ENCODE measurements around the gene AS3MT.
"Not testable (repeated sequence)": the region's sequence is repeated elsewhere in the genome, so short reads cannot be mapped to it uniquely, and the experiment has no call there.

Gene AS3MT

DNA sequence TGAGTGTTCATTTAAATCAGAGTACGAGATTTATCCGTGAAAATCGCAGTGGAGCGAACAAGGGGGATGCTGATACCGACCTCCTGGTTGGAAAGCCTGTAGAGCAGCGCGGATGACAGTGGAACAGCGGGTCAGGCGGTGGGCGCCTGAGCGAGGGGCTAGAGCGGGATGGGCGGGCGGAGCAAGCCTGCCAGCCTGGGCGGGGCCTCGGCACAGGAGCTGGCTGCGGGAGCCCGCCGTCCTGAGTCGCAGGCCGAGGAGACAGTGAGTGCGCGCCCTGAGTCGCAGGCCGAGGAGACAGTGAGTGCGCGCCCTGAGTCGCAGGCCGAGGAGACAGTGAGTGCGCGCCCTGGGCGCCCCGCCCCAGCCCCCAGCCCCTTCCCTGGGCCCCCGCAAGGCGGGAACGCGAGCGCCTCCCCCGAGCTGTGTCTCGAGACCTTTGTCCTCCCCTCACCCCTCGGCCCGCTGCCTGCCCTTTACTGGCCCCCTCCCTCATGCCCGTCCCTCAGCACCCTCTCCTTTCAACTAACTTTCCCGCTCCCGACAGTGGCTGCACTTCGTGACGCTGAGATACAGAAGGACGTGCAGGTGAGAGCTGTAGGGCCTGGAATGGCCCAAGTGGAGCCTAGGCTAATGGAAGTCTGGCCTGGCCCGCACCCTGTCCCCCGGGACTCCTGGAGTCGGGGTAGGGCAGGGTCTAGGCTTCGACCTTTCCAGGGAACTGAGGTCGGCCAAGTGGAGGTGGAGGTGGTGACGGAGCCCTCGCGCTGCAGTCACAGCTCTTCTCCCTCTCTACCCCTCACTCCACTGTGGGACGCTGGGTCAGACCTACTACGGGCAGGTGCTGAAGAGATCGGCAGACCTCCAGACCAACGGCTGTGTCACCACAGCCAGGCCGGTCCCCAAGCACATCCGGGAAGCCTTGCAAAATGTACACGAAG is at the start of gene AS3MT:
AS3MT (plus strand) TSS at position 213 of the 941 bp plus-strand sequence; CDS start at position 336, 123 bp downstream.
- peak; percentile 1 for DNase-seq (ENCODE audit: low read depth)

DNA sequence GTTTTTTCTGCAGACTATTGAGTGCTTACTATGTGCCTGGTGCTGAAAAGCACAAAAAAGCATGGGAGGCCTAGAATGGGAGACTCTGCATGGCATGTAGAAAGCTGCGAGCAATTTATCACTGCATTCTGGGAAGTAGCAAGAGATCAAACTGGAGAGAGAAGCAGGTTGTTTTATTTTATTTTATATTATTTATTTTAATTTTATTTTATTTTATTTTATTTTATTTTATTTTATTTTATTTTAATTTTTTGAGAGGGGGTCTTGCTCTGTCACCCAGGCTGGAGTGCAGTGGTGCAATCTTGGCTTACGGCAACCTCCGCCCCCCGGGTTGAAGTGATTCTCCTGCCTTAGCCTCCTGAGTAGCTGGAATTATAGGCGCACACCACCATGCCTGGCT is 49.3 kb upstream of the AS3MT start:
- DNase-seq (ENCODE audit: low read depth) = not testable (repeated sequence)

- no peak for DNase-seq (ENCODE audit: low read depth)
Measured at GRCh38 chr10:102822222-102822621, 47.0 kb upstream of the AS3MT start.

GRCh38 chr10:102824664-102825063 is 44.6 kb upstream of the AS3MT start:
- no peak for DNase-seq (ENCODE audit: low read depth)

GRCh38 chr10:102826148-102826796 is 43.0 kb upstream of the AS3MT start:
- DNase-seq (ENCODE audit: low read depth) = no peak

DNA sequence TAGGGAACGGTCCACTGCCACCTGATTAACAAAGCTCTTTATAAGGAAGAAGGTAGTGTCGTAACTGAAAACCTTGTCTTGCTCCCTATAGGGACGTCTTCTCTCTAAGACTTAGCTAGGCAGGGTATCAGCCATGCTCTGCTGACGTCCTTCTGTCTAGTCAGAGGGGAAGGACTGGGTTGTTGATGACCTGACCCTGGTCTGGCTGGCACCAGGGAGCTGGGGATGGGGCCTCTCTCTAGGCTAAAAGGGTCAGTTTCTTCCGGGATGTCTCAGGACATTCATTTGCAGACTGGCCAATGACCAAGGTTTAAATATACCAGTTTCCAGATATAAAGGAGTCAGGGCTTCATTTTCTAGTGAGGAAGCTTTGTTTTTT is 41.7 kb upstream of the AS3MT start:
- no peak for DNase-seq (ENCODE audit: low read depth)

- DNase-seq (ENCODE audit: low read depth) = no peak
Measured at GRCh38 chr10:102831322-102832071, 37.8 kb upstream of the AS3MT start.

GRCh38 chr10:102832248-102832647 is 37.0 kb upstream of the AS3MT start:
- DNase-seq (ENCODE audit: low read depth) = no peak

DNA sequence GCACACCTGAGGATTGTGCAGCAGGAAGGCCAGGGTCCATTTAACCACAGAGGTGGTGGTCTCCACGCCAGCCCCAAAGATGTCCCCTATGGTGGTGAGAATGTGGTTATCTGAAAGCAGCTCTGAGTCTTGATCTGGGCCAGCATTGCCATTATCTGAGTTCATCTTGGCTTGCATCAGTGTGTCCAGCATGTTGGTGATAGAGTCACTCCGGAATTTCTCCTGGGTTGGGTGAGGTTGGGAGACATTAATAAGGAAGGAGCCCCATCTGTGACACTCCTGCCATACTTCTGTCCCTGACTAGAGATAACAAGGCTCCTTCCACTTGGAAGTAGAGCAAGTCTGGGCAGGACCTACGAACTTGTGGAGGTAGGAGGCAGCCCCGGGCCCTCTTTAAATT is 36.3 kb upstream of the AS3MT start:
- no peak for DNase-seq (ENCODE audit: low read depth)

DNA sequence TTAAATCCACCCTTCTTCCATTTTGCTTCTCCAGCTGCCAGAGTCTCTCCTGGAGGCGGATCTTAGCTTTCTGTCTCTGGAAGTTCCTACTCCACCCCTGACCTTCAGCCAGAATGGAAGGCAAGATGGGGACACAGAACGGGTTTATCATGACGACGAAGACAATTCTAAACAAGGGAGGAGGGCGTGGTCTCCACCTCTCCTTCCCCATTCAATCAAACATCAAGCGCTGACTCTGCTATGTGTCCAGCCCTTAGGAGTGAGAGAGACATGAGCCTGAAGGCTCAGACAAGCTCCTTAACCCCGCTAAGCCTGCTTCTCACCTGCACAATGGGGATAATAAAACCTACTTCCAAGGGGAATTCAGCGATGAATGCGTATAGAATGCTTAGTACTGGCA is 35.1 kb upstream of the AS3MT start:
- no peak for DNase-seq (ENCODE audit: low read depth)

DNA sequence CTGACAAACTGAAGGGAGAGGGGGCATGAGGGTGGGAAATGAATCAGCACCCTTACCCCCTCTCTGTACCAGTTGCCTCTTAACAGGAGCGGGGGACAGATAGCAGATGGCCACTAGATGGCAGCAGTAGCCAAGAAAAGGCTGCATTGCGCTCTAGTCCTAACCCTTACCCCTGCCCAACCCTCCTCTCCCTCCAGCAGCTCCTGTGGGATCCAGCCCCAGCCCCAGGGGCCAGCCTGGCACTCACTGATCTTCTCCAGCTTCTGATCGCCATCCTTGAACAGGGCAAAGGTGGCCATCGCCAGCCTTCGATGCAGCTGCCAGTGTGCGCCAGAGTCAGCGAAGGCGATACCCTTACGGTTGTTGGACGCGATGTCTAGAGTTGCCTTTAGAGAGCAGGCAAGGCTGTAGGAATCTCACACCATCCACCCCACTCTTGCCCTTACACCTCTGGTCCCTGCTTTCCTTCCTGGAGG is 34.2 kb upstream of the AS3MT start:
- peak; percentile 54 for DNase-seq (ENCODE audit: low read depth)

GRCh38 chr10:102837230-102837721 is 32.0 kb upstream of the AS3MT start, which contains the start of gene CYP17A1:
TSS of gene CYP17A1 (minus strand) at chr10:102837413. CDS start at chr10:102837361, 52 bp downstream.
- DNase-seq (ENCODE audit: low read depth) = no peak

GRCh38 chr10:102838276-102838927 is 30.9 kb upstream of the AS3MT start:
- not testable (repeated sequence) for DNase-seq (ENCODE audit: low read depth)

DNA sequence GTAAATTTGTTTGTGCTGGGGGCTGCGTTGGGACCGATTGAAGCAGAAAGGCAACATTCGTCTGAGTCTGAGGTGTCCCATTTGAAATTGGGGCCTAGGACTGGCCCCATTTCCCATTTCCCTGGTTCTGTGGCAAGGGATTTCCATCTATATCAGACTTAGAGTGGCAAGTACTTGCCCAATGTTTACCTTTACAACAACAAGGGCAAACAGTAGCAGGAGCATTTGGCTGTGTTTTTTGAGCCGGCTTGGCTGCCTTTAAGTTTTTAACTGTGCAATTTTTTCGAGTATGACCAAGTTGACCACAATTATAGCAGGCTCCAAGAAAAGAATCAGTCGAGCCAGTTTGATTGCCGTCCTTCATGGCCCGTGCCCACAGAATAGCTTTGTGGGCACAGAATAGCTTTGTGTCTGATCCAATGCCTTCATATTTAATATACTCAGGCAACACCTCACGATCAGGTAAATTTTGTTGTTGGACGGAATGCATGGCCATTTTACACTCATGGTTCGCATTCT is 27.4 kb upstream of the AS3MT start:
- DNase-seq (ENCODE audit: low read depth) = no peak

GRCh38 chr10:102843139-102843538 is 26.1 kb upstream of the AS3MT start:
- not testable (repeated sequence) for DNase-seq (ENCODE audit: low read depth)

DNA sequence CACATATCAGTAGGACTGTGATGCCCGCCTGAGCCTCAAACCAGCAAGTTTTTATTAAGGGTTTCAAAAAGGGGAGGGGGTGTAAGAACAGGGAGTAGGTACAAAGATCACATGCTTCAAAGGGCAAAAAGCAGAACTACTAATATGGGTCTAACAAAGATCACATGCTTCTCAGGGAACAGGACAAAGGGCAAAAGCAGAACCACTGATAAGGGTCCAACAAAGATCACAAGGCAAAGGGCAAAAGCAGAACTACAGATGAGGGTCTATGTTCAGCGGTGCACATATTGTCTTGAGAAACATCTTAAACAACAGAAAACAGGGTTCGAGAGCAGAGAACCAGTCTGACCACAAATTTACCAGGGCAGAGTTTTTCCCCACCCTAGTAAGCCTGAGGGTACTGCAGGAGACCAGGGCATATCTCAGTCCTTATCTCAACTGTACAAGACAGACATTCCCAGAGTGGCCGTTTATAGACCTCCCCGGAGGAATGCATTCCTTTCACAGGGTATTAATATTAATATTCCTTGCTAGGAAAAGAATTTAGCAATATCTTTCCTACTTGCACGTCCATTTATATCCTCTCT is 25.0 kb upstream of the AS3MT start:
- DNase-seq (ENCODE audit: low read depth) = not testable (repeated sequence)

GRCh38 chr10:102845352-102845902 is 23.8 kb upstream of the AS3MT start:
- DNase-seq (ENCODE audit: low read depth) = no peak

GRCh38 chr10:102850025-102850518 is 19.2 kb upstream of the AS3MT start:
- DNase-seq (ENCODE audit: low read depth) = no peak

DNA sequence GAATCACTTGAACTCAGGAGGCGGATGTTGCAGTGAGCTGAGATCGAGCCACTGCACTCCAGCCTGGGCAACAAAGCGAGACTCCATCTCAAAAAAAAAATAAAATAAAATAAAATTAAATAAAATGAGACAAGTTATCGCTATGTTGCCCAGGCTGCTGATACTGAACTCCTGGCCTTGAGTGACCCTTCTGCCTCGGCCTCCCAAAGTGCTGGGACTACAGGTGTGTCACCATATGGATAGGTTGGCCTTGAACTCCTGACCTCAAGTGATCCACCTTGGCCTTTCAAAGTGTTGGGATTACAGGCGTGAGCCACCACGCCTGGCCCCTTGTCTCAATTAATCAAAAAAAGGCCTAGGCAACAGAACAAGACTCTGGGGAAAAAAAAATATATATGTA is 16.0 kb upstream of the AS3MT start:
- not testable (repeated sequence) for DNase-seq (ENCODE audit: low read depth)

- DNase-seq (ENCODE audit: low read depth) = not testable (repeated sequence)
Measured at GRCh38 chr10:102855731-102856436, 13.4 kb upstream of the AS3MT start.

Data from stimulated activated CD8-positive, alpha-beta memory T cell treated with anti-CD3 and anti-CD28 coated beads, Interleukin-4, amount 100 ng/mL, for 24 hours (primary cell).